OCI-LY3 (cell line): ENCODE measurements around the gene GDPD2.

Source experiments
- H2AFZ ChIP-seq: fragments of 200-600, 300-600 bp; shearing (Covaris generic); 2 replicates; pipeline ENCODE4 v1.6.0; 2014; ENCODE audit warnings: antibody characterized with exemption, low read depth, low read length
- H3K27ac ChIP-seq: fragments of 200-600, 300-600 bp; sonication (generic); 2 replicates; pipeline ENCODE4 v1.5.1; 2014; ENCODE audit warnings: mild to moderate bottlenecking, low read length, moderate library complexity, mixed read lengths
- H3K27me3 ChIP-seq: fragments of 200-600, 300-600 bp; sonication (generic); 2 replicates; pipeline ENCODE4 v1.6.1; 2014; ENCODE audit warnings: low read depth, low read length, mixed read lengths
- H3K36me3 ChIP-seq: fragments of 200-600, 300-600 bp; sonication (generic); replicated peaks from 2 replicates; pipeline ENCODE3; 2014; ENCODE audit warnings: low read depth, low read length, mixed read lengths
- H3K4me1 ChIP-seq: fragments of 300-600, 200-600 bp; sonication (generic); 2 replicates; pipeline ENCODE4 v1.6.1; 2014; ENCODE audit warnings: low read length, mixed read lengths
- H3K4me2 ChIP-seq: fragments of 200-600, 300-600 bp; sonication (generic); 2 replicates; pipeline ENCODE4 v1.6.1; 2014; ENCODE audit warnings: low read length, mixed read lengths
- H3K4me3 ChIP-seq: fragments of 300-600, 200-600 bp; sonication (generic); 2 replicates; pipeline ENCODE4 v1.5.1; 2014; ENCODE audit warnings: antibody characterized with exemption, mild to moderate bottlenecking, low read length, moderate library complexity
- H3K79me2 ChIP-seq: fragments of 300-600, 200-600 bp; shearing (Covaris generic); 2 replicates; pipeline ENCODE4 v1.6.1; 2014; ENCODE audit warnings: mild to moderate bottlenecking, low read length, mixed read lengths
- H3K9ac ChIP-seq: fragments of 300-600, 200-600 bp; shearing (Covaris generic); 2 replicates; pipeline ENCODE4 v1.6.0; 2014; ENCODE audit warnings: mild to moderate bottlenecking, low read length, moderate library complexity
- H3K9me3 ChIP-seq: fragments of 200-600, 300-600 bp; shearing (Covaris generic); 2 replicates; pipeline ENCODE4 v1.6.1; 2014; ENCODE audit warnings: low read length, mixed read lengths; ENCODE audit not compliant: insufficient read depth
- H4K20me1 ChIP-seq: fragments of 200-600, 300-600 bp; sonication (generic); 2 replicates; pipeline ENCODE4 v1.6.1; 2016; ENCODE audit warnings: low read length, mixed read lengths; ENCODE audit not compliant: insufficient read depth
- EZH2phosphoT487 ChIP-seq: fragments of 200-600 bp; shearing (Covaris generic); IDR thresholded peaks from 2 replicates; pipeline ENCODE4 v1.6.1; 2018; ENCODE audit warnings: antibody characterized with exemption, mixed run types, low read depth
- TF ChIP-seq, protein P1 (sequence below): fragments of 200-600, 300-600 bp; sonication (generic); IDR thresholded peaks from 2 replicates; pipeline ENCODE4 v1.5.1; 2014; ENCODE audit warnings: antibody characterized with exemption, low read length, low read depth

Gene GDPD2

GRCh38 chrX:70434352-70434866 lies 11.3 kb downstream of the GDPD2 start:
- TF ChIP-seq, protein P1, sequence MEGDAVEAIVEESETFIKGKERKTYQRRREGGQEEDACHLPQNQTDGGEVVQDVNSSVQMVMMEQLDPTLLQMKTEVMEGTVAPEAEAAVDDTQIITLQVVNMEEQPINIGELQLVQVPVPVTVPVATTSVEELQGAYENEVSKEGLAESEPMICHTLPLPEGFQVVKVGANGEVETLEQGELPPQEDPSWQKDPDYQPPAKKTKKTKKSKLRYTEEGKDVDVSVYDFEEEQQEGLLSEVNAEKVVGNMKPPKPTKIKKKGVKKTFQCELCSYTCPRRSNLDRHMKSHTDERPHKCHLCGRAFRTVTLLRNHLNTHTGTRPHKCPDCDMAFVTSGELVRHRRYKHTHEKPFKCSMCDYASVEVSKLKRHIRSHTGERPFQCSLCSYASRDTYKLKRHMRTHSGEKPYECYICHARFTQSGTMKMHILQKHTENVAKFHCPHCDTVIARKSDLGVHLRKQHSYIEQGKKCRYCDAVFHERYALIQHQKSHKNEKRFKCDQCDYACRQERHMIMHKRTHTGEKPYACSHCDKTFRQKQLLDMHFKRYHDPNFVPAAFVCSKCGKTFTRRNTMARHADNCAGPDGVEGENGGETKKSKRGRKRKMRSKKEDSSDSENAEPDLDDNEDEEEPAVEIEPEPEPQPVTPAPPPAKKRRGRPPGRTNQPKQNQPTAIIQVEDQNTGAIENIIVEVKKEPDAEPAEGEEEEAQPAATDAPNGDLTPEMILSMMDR = no peak
- TF ChIP-seq EZH2phosphoT487 = no peak
- no peak overlapping the region for H3K27ac ChIP-seq
- H3K4me2 ChIP-seq = peak overlapping the region; percentile 91
- H2AFZ ChIP-seq = peak overlapping the region; percentile 95
- no peaks in the 10 kb centered on the region for H3K36me3 ChIP-seq
- H3K9me3 ChIP-seq = no peaks in the 10 kb centered on the region
- H3K4me1 ChIP-seq = peaks cover 22% of the 10 kb centered on the region
- peak overlapping the region; percentile 91 for H3K9ac ChIP-seq
- no peaks in the 10 kb centered on the region for H4K20me1 ChIP-seq
- H3K79me2 ChIP-seq = no peaks in the 10 kb centered on the region
- H3K27me3 ChIP-seq = no peaks in the 10 kb centered on the region
- H3K4me3 ChIP-seq = peak overlapping the region; percentile 99

DNA sequence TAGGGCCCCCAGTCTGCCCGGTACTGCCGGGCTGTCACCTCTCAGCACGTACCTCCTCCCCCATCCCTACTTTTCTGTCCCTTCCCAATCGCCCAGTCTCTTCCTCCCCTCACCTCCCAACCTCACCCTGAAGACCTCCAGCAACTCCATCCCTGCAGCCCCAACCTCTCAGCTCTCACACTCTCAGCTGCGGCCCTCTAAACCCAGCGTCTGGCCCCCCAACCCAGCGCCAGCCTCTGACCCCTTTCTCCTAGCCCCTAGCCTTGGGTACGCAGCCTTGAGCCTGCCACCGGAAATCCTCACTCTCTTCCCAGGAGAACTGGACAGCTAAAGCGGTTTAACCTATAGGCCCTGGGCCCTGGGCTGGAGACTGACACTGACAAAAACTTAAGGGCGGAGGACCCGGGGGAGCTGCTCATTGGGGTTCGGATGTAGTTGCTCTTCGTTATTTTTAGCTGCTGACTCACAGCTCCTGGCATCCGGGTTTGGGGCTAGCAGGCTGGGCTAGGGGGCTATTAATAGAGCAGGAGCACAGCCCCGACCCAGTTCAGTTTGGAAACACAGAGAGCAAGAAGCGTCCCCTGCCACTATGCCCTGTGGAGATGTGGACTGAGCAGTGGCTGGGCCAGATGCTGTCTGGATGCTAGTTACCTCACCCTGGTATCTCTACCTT lies 11.9 kb downstream of the GDPD2 start:
- no peaks in the 10 kb centered on the region for H3K36me3 ChIP-seq
- peak overlapping the region; percentile 91 for H3K4me2 ChIP-seq
- no peaks in the 10 kb centered on the region for H3K79me2 ChIP-seq
- peaks cover 22% of the 10 kb centered on the region for H3K4me1 ChIP-seq
- H3K27me3 ChIP-seq = no peaks in the 10 kb centered on the region
- no peak overlapping the region for H3K27ac ChIP-seq
- H2AFZ ChIP-seq = 0 out of 2 replicates have a peak overlapping the region, but pooled peaks have one; percentile 27
- TF ChIP-seq, protein P1 = no peak
- no peak for TF ChIP-seq EZH2phosphoT487
- H3K4me3 ChIP-seq = peak overlapping the region; percentile 99
- peak overlapping the region; percentile 35 for H3K9ac ChIP-seq
- H4K20me1 ChIP-seq = no peaks in the 10 kb centered on the region
- no peaks in the 10 kb centered on the region for H3K9me3 ChIP-seq

GRCh38 chrX:70436343-70436742 lies 13.2 kb downstream of the GDPD2 start:
- TF ChIP-seq, protein P1 = peak; percentile 19
- no peak for TF ChIP-seq EZH2phosphoT487
- H4K20me1 ChIP-seq = no peaks in the 10 kb centered on the region
- H3K4me3 ChIP-seq = no peak overlapping the region
- H3K9ac ChIP-seq = no peak overlapping the region
- no peaks in the 10 kb centered on the region for H3K79me2 ChIP-seq
- no peaks in the 10 kb centered on the region for H3K36me3 ChIP-seq
- no peak overlapping the region for H3K4me2 ChIP-seq
- H3K9me3 ChIP-seq = no peaks in the 10 kb centered on the region
- 0 out of 2 replicates have a peak, but pooled peaks cover 3% of the 10 kb centered on the region for H3K27me3 ChIP-seq
- H3K4me1 ChIP-seq = peaks cover 22% of the 10 kb centered on the region
- no peak overlapping the region for H3K27ac ChIP-seq
- no peak overlapping the region for H2AFZ ChIP-seq

DNA sequence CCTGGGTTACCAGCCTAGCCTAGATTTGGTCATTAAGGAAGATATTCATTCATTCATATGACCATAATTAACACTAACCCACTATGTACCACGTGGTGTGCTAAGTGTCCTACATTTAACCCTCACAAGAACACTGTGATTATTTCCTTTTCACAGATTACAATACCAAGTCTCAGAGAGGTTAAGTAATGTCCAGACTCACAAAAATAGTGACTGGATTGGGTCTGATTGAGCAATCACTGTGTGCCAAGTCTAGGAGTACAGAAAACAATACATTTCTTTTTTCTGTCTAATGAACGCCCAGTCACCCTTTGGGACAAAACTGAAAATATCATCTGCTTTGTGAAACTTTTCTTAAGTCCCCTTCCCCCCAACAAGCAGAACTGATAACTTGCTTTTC lies 13.9 kb downstream of the GDPD2 start:
- Histone ChIP-seq H3K9ac (no peak overlapping the region), H3K4me3 (no peak overlapping the region), H3K27me3 (0 out of 2 replicates have a peak, but pooled peaks cover 7% of the 10 kb centered on the region), H3K9me3 (no peaks in the 10 kb centered on the region), H2AFZ (no peak overlapping the region), H3K36me3 (no peaks in the 10 kb centered on the region), H3K27ac (no peak overlapping the region), H3K4me2 (no peak overlapping the region), H4K20me1 (no peaks in the 10 kb centered on the region), H3K79me2 (no peaks in the 10 kb centered on the region), H3K4me1 (peaks cover 22% of the 10 kb centered on the region)
- TF ChIP-seq EZH2phosphoT487 = no peak
- TF ChIP-seq, protein P1 = no peak
